NB4 (cell line): ENCODE data around the gene VWA3B.
"Not testable (repeated sequence)": the region's sequence is repeated elsewhere in the genome, so short reads cannot be mapped to it uniquely, and the experiment has no call there.

ENCODE experiments used
- CTCF ChIP-seq: IDR thresholded peaks from one replicate; pipeline ENCODE4 v1.5.1; 2012; ENCODE audit warnings: low read depth, low read length
- MAX ChIP-seq: IDR thresholded peaks from 2 replicates; pipeline ENCODE4 v1.6.1; 2011; ENCODE audit warnings: low read depth, low read length
- MYC ChIP-seq: IDR thresholded peaks from 2 replicates; pipeline ENCODE4 v1.6.1; 2011; ENCODE audit warnings: low read depth, low read length
- POLR2A ChIP-seq: IDR thresholded peaks from 2 replicates; pipeline ENCODE4 v1.6.1; 2011; ENCODE audit warnings: mild to moderate bottlenecking; ENCODE audit not compliant: insufficient read length; ENCODE audit errors: extremely low read depth

- TF ChIP-seq POLR2A, CTCF, MAX, MYC: not testable (repeated sequence)
Measured at GRCh38 chr2:98320171-98320570, 233.2 kb downstream of the VWA3B start.
